OCI-LY3 (cell line): Measurements from ENCODE around the gene RAB37.

Experiments
- EZH2phosphoT487 ChIP-seq: fragments of 200-600 bp; shearing (Covaris generic); IDR thresholded peaks from 2 replicates; pipeline ENCODE4 v1.6.1; 2018; ENCODE audit warnings: antibody characterized with exemption, mixed run types, low read depth
- TF ChIP-seq, protein P1 (sequence below): fragments of 200-600, 300-600 bp; sonication (generic); IDR thresholded peaks from 2 replicates; pipeline ENCODE4 v1.5.1; 2014; ENCODE audit warnings: antibody characterized with exemption, low read length, low read depth

DNA sequence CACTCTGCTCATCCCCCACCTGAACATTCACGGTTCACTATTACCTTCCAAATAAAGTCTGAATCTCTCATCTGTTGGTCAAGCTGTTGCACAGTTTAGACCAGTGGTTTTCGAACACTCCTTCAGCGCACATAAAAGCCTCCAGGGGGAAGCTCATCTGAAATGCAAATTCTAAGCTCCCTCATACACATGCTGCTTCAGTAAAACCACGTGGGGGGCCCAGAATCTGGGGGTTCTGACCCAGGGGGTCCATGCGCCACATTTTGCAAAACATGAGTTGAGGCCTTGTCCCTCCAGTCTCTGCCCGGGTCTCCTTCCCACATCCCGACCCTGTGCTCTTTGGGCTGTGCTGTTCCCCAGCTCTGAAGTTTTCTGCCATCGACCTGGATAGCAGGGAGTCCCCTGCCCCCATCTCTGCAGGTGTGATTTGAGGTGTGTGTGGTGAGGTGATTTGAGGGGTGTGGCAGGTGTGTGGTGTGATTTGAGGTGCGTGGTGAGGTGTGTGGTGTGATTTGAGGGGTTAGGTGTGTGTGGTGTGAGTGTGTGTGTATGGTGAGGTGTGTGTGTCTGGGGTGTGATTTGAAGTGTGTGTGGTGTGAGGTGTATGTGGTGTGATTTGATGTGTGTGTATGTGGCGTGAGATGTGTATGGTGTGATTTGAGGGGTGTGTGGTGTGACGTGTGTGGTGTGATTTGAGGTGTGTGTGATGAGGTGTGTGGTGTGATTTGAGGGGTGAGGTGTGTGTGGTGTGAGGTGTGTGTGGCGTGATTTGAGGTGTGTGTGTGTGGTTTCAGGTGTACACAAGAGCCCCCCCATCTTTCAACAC lies 4.8 kb upstream of the RAB37 start:
- TF ChIP-seq, protein P1, sequence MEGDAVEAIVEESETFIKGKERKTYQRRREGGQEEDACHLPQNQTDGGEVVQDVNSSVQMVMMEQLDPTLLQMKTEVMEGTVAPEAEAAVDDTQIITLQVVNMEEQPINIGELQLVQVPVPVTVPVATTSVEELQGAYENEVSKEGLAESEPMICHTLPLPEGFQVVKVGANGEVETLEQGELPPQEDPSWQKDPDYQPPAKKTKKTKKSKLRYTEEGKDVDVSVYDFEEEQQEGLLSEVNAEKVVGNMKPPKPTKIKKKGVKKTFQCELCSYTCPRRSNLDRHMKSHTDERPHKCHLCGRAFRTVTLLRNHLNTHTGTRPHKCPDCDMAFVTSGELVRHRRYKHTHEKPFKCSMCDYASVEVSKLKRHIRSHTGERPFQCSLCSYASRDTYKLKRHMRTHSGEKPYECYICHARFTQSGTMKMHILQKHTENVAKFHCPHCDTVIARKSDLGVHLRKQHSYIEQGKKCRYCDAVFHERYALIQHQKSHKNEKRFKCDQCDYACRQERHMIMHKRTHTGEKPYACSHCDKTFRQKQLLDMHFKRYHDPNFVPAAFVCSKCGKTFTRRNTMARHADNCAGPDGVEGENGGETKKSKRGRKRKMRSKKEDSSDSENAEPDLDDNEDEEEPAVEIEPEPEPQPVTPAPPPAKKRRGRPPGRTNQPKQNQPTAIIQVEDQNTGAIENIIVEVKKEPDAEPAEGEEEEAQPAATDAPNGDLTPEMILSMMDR, result no peak
- no peak for TF ChIP-seq EZH2phosphoT487
